A549 treated with CpdA at 1 μM for 4 hours (cell line): ENCODE results near the gene TM4SF5. TPM values are rescaled to one million over a fixed set of nuclear protein-coding genes. Genes with fewer than 3 reads are reported as not detected.

Experiments
- total RNA-seq: library from RNA; stranded (reverse); fragments of 200-300 nt; extraction: Qiagen RNA extraction; gene quantifications from 5 replicates; pipeline ENCODE4 v1.2.3, GENCODE V29; 2022; ENCODE audit warnings: low read depth

The TM4SF5 gene, protein sequence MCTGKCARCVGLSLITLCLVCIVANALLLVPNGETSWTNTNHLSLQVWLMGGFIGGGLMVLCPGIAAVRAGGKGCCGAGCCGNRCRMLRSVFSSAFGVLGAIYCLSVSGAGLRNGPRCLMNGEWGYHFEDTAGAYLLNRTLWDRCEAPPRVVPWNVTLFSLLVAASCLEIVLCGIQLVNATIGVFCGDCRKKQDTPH
- total RNA-seq: 0.48 to 0.91 TPM (median 0.65 TPM) in 5 replicates

DNA sequence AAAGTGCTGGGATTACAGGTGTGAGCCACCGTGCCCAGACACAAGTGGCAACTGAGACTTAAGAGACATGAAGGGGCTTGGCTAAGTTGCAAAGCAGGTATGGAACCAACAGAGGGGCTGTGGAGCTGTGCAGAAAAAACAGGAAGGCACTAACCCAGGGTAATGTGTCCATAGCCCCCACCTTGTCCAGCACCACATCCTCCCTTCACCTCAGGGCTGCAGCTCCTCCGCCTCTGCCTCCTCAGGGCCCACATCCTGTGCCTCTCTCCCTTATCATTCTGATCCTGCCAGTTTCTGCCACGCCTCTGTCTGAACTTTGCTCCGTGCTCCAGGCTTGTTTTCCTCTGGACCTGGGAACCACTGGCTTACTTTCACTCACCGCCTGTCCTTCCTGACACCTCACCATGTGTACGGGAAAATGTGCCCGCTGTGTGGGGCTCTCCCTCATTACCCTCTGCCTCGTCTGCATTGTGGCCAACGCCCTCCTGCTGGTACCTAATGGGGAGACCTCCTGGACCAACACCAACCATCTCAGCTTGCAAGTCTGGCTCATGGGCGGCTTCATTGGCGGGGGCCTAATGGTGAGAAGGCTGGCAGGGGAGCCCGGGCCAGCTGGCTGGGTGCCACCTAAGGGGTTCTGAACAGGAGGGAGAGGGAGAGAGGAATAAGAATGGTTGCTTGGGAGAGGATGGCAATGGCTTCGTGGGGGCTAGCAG is at the start of gene TM4SF5:
Gene TM4SF5 (plus strand): TSS at position 368 of the 716 bp plus-strand sequence. CDS start 37 bp downstream, at position 405.

DNA sequence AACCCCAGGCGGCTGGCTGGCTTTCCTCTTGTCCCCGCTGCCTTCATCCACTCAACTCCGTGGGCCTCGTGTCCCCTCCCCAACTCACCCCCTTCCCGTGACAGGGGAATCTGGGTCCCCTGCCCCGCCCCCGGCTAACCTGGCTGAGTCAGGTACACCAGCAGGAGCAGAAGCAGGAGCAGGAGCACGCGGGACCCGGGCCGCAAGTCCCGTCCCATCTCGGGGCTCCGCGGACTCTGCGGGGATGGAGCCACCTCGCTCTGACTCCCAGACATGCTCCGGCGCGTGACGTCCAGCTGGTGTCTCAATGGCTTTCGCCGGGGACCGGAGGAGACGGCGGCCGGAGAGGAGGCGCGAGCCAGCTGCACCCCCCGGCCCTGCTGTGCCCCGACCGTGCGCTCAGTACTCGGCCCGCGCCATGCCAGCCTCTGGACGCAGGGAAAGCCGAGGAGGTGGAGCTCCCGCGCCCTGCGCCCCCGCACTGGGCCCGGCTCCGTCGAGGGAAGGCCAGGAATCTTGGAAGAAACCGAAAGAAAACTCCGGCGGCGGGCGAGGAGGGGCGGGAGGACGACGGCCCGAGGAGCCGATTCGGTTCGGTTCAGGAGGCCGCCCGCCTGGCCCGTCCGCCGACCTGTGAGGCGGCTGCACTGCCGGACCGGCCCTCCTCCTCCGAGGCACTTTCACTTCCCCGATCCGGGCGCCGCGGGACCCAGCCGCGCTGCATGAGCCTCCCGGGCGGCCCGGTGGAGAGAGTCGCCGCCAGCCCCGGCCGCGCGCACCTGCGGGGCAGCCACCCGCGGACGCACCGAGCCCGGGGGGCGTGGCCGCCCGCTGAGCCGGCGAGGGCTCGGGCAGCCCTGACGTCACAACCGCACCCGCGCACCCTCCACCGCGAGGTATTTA is 32.3 kb upstream of the TM4SF5 start, which contains the start of the genes CXCL16 and ZMYND15:
Gene CXCL16 (minus strand): TSS at position 807 of the 903 bp plus-strand sequence. CDS start 589 bp downstream, at position 218.
Gene ZMYND15 (plus strand): TSS at position 712 of the 903 bp plus-strand sequence. CDS start 716 bp downstream, outside the sequence.

DNA sequence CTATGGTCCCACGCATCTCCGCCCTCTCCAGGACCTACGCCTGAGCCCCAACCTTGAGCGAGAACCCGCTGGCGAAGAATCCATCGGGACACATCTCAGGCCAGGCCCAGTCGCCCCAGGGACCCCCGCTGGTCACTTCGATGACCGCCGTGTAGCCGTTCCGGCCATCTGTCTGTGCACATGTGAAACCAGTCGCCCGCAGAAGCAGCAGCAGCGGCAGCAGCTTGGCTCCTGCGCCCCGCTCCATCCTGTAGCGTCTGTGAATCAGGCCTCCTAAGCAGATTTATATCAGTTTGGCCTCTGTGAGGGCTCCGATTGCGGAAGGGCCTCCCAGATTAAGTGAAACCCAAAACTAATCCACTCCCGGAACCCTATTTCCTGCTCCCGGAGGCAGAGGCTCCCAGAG is 14.4 kb downstream of the TM4SF5 start, which contains the start of gene VMO1:
Gene VMO1 (minus strand): TSS at position 259 of the 406 bp plus-strand sequence. CDS start 12 bp downstream, at position 247.

DNA sequence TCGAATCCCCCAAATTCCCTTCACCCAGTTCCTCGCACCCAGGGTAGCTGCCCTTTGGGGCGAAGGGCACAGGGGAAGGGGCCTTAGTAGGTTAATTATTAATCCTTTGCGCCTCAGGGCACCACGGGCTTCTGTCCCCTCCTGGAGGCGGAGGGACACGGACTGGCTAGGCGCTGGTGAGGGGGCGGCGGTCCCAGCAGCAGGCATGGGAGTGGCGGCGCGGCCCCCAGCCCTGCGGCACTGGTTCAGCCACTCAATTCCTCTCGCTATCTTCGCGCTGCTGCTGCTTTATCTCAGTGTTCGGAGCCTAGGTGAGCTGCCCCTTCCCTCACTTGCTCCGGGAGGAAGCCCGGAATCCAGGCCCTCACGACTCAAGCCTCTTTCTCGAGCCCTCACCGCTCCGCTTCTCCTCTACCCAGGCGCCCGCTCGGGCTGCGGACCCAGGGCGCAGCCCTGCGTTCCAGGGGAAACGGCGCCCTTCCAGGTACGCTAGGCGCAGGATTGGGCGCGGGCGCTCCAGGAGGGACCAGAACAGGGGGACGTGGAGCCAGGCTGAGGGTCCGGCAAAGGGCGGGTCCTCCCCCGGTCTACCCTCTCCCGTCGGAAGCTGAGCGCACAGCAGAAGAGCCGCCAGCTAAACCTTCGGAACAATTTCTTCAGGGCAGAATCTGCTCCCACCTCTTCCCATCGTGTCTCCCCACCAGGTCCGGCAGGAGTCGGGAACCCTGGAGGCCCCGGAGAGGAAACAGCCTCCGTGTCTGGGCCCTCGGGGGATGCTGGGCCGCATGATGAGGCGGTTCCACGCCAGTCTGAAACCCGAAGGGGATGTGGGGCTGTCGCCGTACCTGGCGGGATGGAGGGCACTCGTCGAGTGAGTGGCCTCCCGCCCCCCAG is 17.4 kb downstream of the TM4SF5 start, which contains the start of gene GLTPD2:
Gene GLTPD2 (plus strand): TSS at position 158 of the 894 bp plus-strand sequence. CDS start 48 bp downstream, at position 206.

DNA sequence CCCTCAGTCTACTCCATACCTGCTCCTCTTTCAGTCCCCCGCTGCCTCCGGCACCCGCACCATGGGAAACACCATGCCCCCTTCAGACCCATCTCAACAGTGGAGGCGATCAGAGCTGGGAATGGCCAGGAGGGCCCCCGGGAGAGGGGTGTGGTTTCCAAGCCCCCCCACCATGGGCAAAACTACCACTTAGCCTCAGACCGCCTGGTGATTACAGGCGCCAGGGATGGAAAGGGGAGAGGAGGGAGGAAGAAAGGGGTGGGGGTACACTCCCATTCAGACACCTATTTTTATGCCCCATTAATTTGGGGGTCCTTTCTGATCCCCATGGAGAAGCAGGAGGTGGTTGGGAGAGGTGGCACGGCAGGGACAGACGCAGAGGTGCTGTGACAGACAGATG is 30.5 kb downstream of the TM4SF5 start, which contains the start of gene C17orf114:
Gene C17orf114 (minus strand): TSS at position 101 of the 400 bp plus-strand sequence.

DNA sequence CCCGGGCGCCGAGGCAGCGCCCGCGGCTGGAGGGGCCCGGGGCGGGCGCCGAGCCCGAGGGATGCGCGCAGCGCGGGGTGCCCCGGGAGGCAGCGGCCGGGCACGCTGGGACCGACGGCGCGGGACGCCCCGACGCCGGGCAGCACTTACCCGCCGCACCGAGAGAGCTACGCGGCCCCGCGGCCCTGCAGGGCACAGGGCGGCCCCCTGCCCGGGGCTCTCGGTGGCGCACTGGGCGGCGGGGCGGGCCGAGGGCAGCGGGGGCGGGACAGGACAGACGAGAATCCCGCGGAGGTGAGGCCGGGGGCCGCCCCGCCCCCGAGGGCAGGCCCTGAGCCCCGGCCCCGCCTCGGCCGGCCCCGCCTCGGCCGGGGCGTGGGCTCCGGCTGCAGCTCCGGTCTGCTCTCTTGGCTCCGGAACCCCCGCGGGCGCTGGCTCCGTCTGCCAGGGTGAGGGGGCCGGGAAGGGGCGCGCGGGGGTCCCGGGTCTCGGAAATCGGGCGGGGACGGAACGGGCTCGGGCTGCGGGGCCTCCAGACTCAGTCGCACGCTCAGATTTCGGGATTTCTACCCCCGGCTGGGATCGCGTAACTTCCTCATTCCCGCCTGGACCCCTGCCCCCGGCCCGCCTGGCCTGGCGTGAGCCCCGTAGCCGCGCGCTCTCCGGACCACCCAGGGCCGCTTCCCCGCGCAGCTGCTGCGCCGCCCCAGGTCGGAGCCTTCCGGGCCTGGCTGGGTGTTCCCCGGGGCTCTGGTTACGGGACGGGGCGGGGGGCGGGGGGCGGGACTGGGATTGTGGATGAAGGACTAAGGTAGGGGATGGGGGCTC is 35.3 kb downstream of the TM4SF5 start, which contains the start of gene PLD2:
Gene PLD2 (plus strand): TSS at position 376 of the 828 bp plus-strand sequence. CDS start 621 bp downstream, outside the sequence.

Other genes starting within 250 kb of the TM4SF5 start
- gene MYBBP1A, start 216.5 kb upstream of the TM4SF5 start, total RNA-seq: 102 to 120 TPM (median 113 TPM) in 5 replicates
- not detected in 5 replicates for gene GGT6, start 211.3 kb upstream of the TM4SF5 start, total RNA-seq
- gene SMTNL2, start 187.4 kb upstream of the TM4SF5 start, total RNA-seq: 0.12 to 0.99 TPM (median 0.31 TPM) in 5 replicates
- gene ALOX15, start 130.2 kb upstream of the TM4SF5 start, total RNA-seq: 0.11 to 0.30 TPM (median 0.28 TPM) in 3 of 5 replicates, not detected in the others
- 69.8 to 79.6 TPM (median 75.3 TPM) in 5 replicates for gene PELP1, start 67.7 kb upstream of the TM4SF5 start, total RNA-seq
- gene ARRB2, start 61.3 kb upstream of the TM4SF5 start, total RNA-seq: 52.6 to 70.1 TPM (median 59.6 TPM) in 5 replicates
- gene MED11, start 40.5 kb upstream of the TM4SF5 start, total RNA-seq: 42.2 to 45.1 TPM (median 43.9 TPM) in 5 replicates
- 0.28 to 1.0 TPM (median 0.46 TPM) in 5 replicates for gene ZMYND15, start 32.1 kb upstream of the TM4SF5 start, total RNA-seq
- 16.1 to 21.4 TPM (median 18.9 TPM) in 5 replicates for gene CXCL16, start 32.0 kb upstream of the TM4SF5 start, total RNA-seq
- gene VMO1, start 14.5 kb downstream of the TM4SF5 start, total RNA-seq: 0.79 to 2.0 TPM (median 1.4 TPM) in 5 replicates
- gene GLTPD2, start 17.1 kb downstream of the TM4SF5 start, total RNA-seq: not detected in 5 replicates
- 459 to 524 TPM (median 508 TPM) in 5 replicates for gene PSMB6, start 24.3 kb downstream of the TM4SF5 start, total RNA-seq
- gene PLD2, start 35.3 kb downstream of the TM4SF5 start, total RNA-seq: 18.8 to 28.4 TPM (median 23.5 TPM) in 5 replicates
- 51.5 to 62.4 TPM (median 57.5 TPM) in 5 replicates for gene MINK1, start 61.5 kb downstream of the TM4SF5 start, total RNA-seq
- 0.22 to 0.38 TPM (median 0.31 TPM) in 5 replicates for gene C17orf107, start 127.7 kb downstream of the TM4SF5 start, total RNA-seq
- 0.06 to 0.17 TPM (median 0.13 TPM) in 4 of 5 replicates, not detected in the other for gene CHRNE, start 131.2 kb downstream of the TM4SF5 start, total RNA-seq
- 0.03 TPM in 1 of 5 replicates, not detected in the others for gene GP1BA, start 160.4 kb downstream of the TM4SF5 start, total RNA-seq
- 54.1 to 83.4 TPM (median 76.5 TPM) in 5 replicates for gene SLC25A11, start 168.2 kb downstream of the TM4SF5 start, total RNA-seq
- gene RNF167, start 168.4 kb downstream of the TM4SF5 start, total RNA-seq: 96.0 to 144 TPM (median 124 TPM) in 5 replicates
- gene PFN1, start 176.6 kb downstream of the TM4SF5 start, total RNA-seq: 2,321 to 2,833 TPM (median 2,776 TPM) in 5 replicates
- 48.2 to 65.0 TPM (median 54.7 TPM) in 5 replicates for gene ENO3, start 179.2 kb downstream of the TM4SF5 start, total RNA-seq
- gene SPAG7, start 195.9 kb downstream of the TM4SF5 start, total RNA-seq: 75.7 to 100 TPM (median 76.7 TPM) in 5 replicates
- 30.5 to 43.3 TPM (median 32.4 TPM) in 5 replicates for gene CAMTA2, start 215.8 kb downstream of the TM4SF5 start, total RNA-seq
- gene INCA1, start 225.6 kb downstream of the TM4SF5 start, total RNA-seq: 1.0 to 1.6 TPM (median 1.3 TPM) in 5 replicates
- 101 to 112 TPM (median 103 TPM) in 5 replicates for gene KIF1C, start 226.1 kb downstream of the TM4SF5 start, total RNA-seq